ENCODE measurements around the gene RTL1.
A peak's percentile ranks its signal among the peaks of the same experiment; 100 is the strongest.

Gene RTL1

GRCh38 chr14:100844082-100844408 is 59.5 kb downstream of the RTL1 start:
- TF ChIP-seq CTCF (IDR thresholded peaks at IDR 0.05; ENCODE audit: low read depth, low read length, missing control alignments), result no peak
- DNase-seq (ENCODE audit: extremely low read depth, low read depth), result no peak

GRCh38 chr14:100842799-100843198 is 60.7 kb downstream of the RTL1 start:
- no peak for TF ChIP-seq CTCF (IDR thresholded peaks at IDR 0.05; ENCODE audit: low read depth, low read length, missing control alignments)

More at GRCh38 chr14:100844082-100844408, 59.5 kb downstream of the RTL1 start:
- no peak overlapping the region for H3K4me3 ChIP-seq (replicated peaks; ENCODE audit: low read depth, low read length)

GRCh38 chr14:100841761-100842403 is 61.6 kb downstream of the RTL1 start:
- TF ChIP-seq CTCF (IDR thresholded peaks at IDR 0.05; ENCODE audit: low read depth, low read length, missing control alignments), result no peak
- no peak for DNase-seq (ENCODE audit: extremely low read depth, low read depth)
- no peak overlapping the region for H3K4me3 ChIP-seq (replicated peaks; ENCODE audit: low read depth, low read length)

More at GRCh38 chr14:100842799-100843198, 60.7 kb downstream of the RTL1 start:
- peak; percentile 26 for DNase-seq (ENCODE audit: extremely low read depth, low read depth)
- H3K4me3 ChIP-seq (replicated peaks; ENCODE audit: low read depth, low read length), result no peak overlapping the region

DNA sequence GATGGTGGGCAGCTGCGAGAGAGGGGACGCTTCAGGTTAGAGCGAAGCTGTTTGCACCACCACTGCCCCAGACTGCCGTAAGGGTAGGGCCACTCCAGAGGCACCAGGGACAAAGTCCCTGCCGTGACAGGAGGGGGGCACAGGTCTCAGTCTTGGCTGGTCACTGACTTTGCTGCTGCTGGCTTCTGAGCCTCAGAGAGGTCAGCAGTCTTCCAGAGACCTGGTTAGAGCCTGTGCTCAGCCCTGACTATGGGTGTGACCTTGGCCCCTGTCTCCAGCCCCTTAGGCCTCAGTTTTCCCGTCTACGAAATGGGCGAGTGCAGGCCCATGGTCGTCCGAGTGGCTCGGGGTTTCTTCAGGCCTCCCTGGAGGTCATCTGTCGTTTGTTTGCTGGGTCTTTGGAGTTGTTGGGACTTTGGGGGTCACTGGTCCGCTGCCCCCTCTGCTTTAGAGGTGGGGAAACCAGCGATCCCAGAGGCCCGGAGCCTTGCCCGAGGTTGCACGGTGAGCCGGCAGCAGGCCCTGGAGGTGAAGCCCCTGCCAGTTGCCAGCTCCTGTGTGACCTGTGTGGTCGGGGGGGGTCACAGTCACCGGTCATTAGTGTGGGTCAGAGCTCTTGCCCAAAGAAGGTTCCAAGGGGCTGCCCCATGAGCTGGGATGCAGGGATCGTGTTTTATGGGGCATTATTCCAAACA is 62.3 kb downstream of the RTL1 start:
- H3K4me3 ChIP-seq (replicated peaks; ENCODE audit: low read depth, low read length), result no peak overlapping the region
- DNase-seq (ENCODE audit: extremely low read depth, low read depth), result no peak
- TF ChIP-seq CTCF (IDR thresholded peaks at IDR 0.05; ENCODE audit: low read depth, low read length, missing control alignments), result no peak

GRCh38 chr14:100840286-100841065 is 63.0 kb downstream of the RTL1 start:
- no peak overlapping the region for H3K4me3 ChIP-seq (replicated peaks; ENCODE audit: low read depth, low read length)
- DNase-seq (ENCODE audit: extremely low read depth, low read depth), result no peak
- no peak for TF ChIP-seq CTCF (IDR thresholded peaks at IDR 0.05; ENCODE audit: low read depth, low read length, missing control alignments)

DNA sequence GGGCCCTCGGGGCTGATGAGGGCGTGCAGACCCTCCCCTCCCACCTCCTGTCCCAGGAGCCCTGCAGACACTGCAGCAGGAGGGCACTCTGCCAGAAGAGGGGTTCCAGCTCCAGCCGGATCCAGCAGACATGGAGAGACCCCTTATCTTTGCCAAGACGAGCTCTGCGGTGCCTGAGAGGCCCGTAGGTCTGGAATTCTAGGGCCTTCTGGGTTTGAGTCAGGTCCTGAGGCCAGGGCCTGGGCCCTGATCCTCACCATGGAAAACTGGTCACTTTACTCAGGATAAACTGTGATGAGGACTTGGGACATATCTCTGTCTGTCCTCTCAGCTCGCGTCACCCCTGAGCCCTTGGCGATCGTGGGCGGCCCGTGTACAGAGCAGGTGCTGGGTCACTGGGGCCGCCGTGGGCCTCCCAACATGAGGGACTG is 63.8 kb downstream of the RTL1 start:
- no peak for DNase-seq (ENCODE audit: extremely low read depth, low read depth)
- no peak for TF ChIP-seq CTCF (IDR thresholded peaks at IDR 0.05; ENCODE audit: low read depth, low read length, missing control alignments)
- no peak overlapping the region for H3K4me3 ChIP-seq (replicated peaks; ENCODE audit: low read depth, low read length)

Data from HFF-Myc (cell line).